ENCODE data around the gene NAIF1. TPM values are rescaled to one million over a fixed set of nuclear protein-coding genes. Genes with fewer than 3 reads are reported as not detected.

The NAIF1 gene
- total RNA-seq, 1 donor from 2014 or later = 14.2 TPM

GRCh38 chr9:128106940-128107467, 39.9 kb upstream of the NAIF1 start:
- H3K36me3 ChIP-seq (ENCODE audit: control insufficient read depth, insufficient read depth, low read length) = peaks cover 12% of the 10 kb centered on the region
- no peak for TF ChIP-seq CTCF (IDR thresholded peaks at IDR 0.05; ENCODE audit: insufficient read depth, low read length, poor library complexity, severe bottlenecking)
- no peak for DNase-seq (ENCODE audit: low read depth)
- H3K27me3 ChIP-seq (ENCODE audit: control insufficient read depth, insufficient read depth, low read length) = no peaks in the 10 kb centered on the region
- H3K4me3 ChIP-seq (ENCODE audit: low read depth, low read length) = no peak overlapping the region

GRCh38 chr9:128106181-128106939, 39.2 kb upstream of the NAIF1 start:
- H3K36me3 ChIP-seq (ENCODE audit: control insufficient read depth, insufficient read depth, low read length) = peaks cover 12% of the 10 kb centered on the region
- H3K4me3 ChIP-seq (ENCODE audit: low read depth, low read length) = no peak overlapping the region
- no peak for TF ChIP-seq CTCF (IDR thresholded peaks at IDR 0.05; ENCODE audit: insufficient read depth, low read length, poor library complexity, severe bottlenecking)
- DNase-seq (ENCODE audit: low read depth) = no peak
- no peaks in the 10 kb centered on the region for H3K27me3 ChIP-seq (ENCODE audit: control insufficient read depth, insufficient read depth, low read length)

GRCh38 chr9:128105538-128106175, 38.5 kb upstream of the NAIF1 start:
- DNase-seq (ENCODE audit: low read depth) = no peak
- H3K27me3 ChIP-seq (ENCODE audit: control insufficient read depth, insufficient read depth, low read length) = no peaks in the 10 kb centered on the region
- peaks cover 12% of the 10 kb centered on the region for H3K36me3 ChIP-seq (ENCODE audit: control insufficient read depth, insufficient read depth, low read length)
- H3K4me3 ChIP-seq (ENCODE audit: low read depth, low read length) = no peak overlapping the region
- no peak for TF ChIP-seq CTCF (IDR thresholded peaks at IDR 0.05; ENCODE audit: insufficient read depth, low read length, poor library complexity, severe bottlenecking)

- H3K4me3 ChIP-seq (ENCODE audit: low read depth, low read length) = no peak overlapping the region
- H3K36me3 ChIP-seq (ENCODE audit: control insufficient read depth, insufficient read depth, low read length) = peaks cover 13% of the 10 kb centered on the region
- no peak for DNase-seq (ENCODE audit: low read depth)
- no peaks in the 10 kb centered on the region for H3K27me3 ChIP-seq (ENCODE audit: control insufficient read depth, insufficient read depth, low read length)
- TF ChIP-seq CTCF (IDR thresholded peaks at IDR 0.05; ENCODE audit: insufficient read depth, low read length, poor library complexity, severe bottlenecking) = no peak
These were observed 37.1 kb upstream of the NAIF1 start for GRCh38 chr9:128104171-128104618.

- peak; percentile 61 for TF ChIP-seq CTCF (IDR thresholded peaks at IDR 0.05; ENCODE audit: insufficient read depth, low read length, poor library complexity, severe bottlenecking)
- DNase-seq (ENCODE audit: low read depth) = no peak
- no peaks in the 10 kb centered on the region for H3K27me3 ChIP-seq (ENCODE audit: control insufficient read depth, insufficient read depth, low read length)
- no peak overlapping the region for H3K4me3 ChIP-seq (ENCODE audit: low read depth, low read length)
- H3K36me3 ChIP-seq (ENCODE audit: control insufficient read depth, insufficient read depth, low read length) = peaks cover 13% of the 10 kb centered on the region
These were observed 36.5 kb upstream of the NAIF1 start for GRCh38 chr9:128103589-128103962.
